ENCODE results near the gene ELK3.

Gene ELK3

GRCh38 chr12:96265400-96265799 is 71.2 kb downstream of the ELK3 start:
- DNase-seq (ENCODE audit: low spot score), result no peak
- Histone ChIP-seq H3K23ac (ENCODE audit: low read depth, low read length, poor library complexity) (no peak overlapping the region), H3K27ac (replicated peaks; ENCODE audit: low read length) (no peak overlapping the region), H3K9me3 (replicated peaks in 1 of 2; ENCODE audit: control insufficient read depth in 2 of 2, insufficient read depth in 1 of 2, low read depth in 1 of 2, low read length in 2 of 2) (no peaks in the 10 kb centered on the region), H3K18ac (ENCODE audit: low read length) (no peak overlapping the region), H3K4ac (ENCODE audit: low read length) (no peak overlapping the region), H3K9ac (ENCODE audit: low read depth, low read length, poor library complexity) (no peak overlapping the region), H2BK5ac (ENCODE audit: low read length) (no peak overlapping the region), H2AFZ (ENCODE audit: low read length) (no peak overlapping the region), H3K27me3 (ENCODE audit: control insufficient read depth in 3 of 3, insufficient read depth in 3 of 3, low read depth in 1 of 3, low read length in 3 of 3) (no peaks in the 10 kb centered on the region), H3K36me3 (replicated peaks in 1 of 2; ENCODE audit: control insufficient read depth in 2 of 2, insufficient read depth in 2 of 2, low read length in 2 of 2) (peaks cover 0 to 83% of the 10 kb centered on the region in 2 donors), H3K14ac (ENCODE audit: low read length) (no peak overlapping the region), H2AK5ac (ENCODE audit: low read depth, low read length) (no peak overlapping the region), H3K4me3 (ENCODE audit: low read length in 2 of 2) (no peak overlapping the region), H2BK120ac (ENCODE audit: low read depth, low read length) (no peak overlapping the region), H3K4me2 (ENCODE audit: insufficient read depth, low read length, poor library complexity, severe bottlenecking) (no peak overlapping the region), H2BK12ac (ENCODE audit: low read length) (no peak overlapping the region), H4K8ac (ENCODE audit: low read depth, low read length) (no peak overlapping the region), H2BK15ac (ENCODE audit: low read length) (no peak overlapping the region), H3K79me1 (ENCODE audit: low read depth, low read length) (no peaks in the 10 kb centered on the region), H3K4me1 (ENCODE audit: control insufficient read depth in 2 of 2, insufficient read depth in 1 of 2, low read depth in 1 of 2, low read length in 2 of 2) (no peaks in the 10 kb centered on the region), H4K91ac (ENCODE audit: low read depth, low read length, poor library complexity) (no peak overlapping the region)
- WGBS, 2 donors (ENCODE audit: extremely low coverage in 2 of 2, insufficient read length in 2 of 2, insufficient replicate concordance in 1 of 2), result no CpG with 5 or more reads among the region's 2 CpGs

- no CpG with 5 or more reads among the region's 1 CpG for WGBS, 2 donors (ENCODE audit: extremely low coverage in 2 of 2, insufficient read length in 2 of 2, insufficient replicate concordance in 1 of 2)
- Histone ChIP-seq H2BK5ac (ENCODE audit: low read length) (no peak overlapping the region), H3K36me3 (replicated peaks in 1 of 2; ENCODE audit: control insufficient read depth in 2 of 2, insufficient read depth in 2 of 2, low read length in 2 of 2) (peaks cover 0 to 80% of the 10 kb centered on the region in 2 donors)
Observed at GRCh38 chr12:96265836-96266235, 71.7 kb downstream of the ELK3 start.

GRCh38 chr12:96266238-96266637 is 72.1 kb downstream of the ELK3 start:
- Histone ChIP-seq H3K27ac (replicated peaks; ENCODE audit: low read length) (no peak overlapping the region), H3K4me1 (ENCODE audit: control insufficient read depth in 2 of 2, insufficient read depth in 1 of 2, low read depth in 1 of 2, low read length in 2 of 2) (no peaks in the 10 kb centered on the region), H4K8ac (ENCODE audit: low read depth, low read length) (no peak overlapping the region), H2BK120ac (ENCODE audit: low read depth, low read length) (no peak overlapping the region), H3K27me3 (ENCODE audit: control insufficient read depth in 3 of 3, insufficient read depth in 3 of 3, low read depth in 1 of 3, low read length in 3 of 3) (no peaks in the 10 kb centered on the region), H2AFZ (ENCODE audit: low read length) (no peak overlapping the region), H2AK5ac (ENCODE audit: low read depth, low read length) (no peak overlapping the region), H3K4me3 (ENCODE audit: low read length in 2 of 2) (no peak overlapping the region), H2BK5ac (ENCODE audit: low read length) (no peak overlapping the region), H2BK15ac (ENCODE audit: low read length) (no peak overlapping the region), H2BK12ac (ENCODE audit: low read length) (no peak overlapping the region), H3K4ac (ENCODE audit: low read length) (no peak overlapping the region), H3K9ac (ENCODE audit: low read depth, low read length, poor library complexity) (no peak overlapping the region), H3K4me2 (ENCODE audit: insufficient read depth, low read length, poor library complexity, severe bottlenecking) (no peak overlapping the region), H4K91ac (ENCODE audit: low read depth, low read length, poor library complexity) (no peak overlapping the region), H3K79me1 (ENCODE audit: low read depth, low read length) (no peaks in the 10 kb centered on the region), H3K36me3 (replicated peaks in 1 of 2; ENCODE audit: control insufficient read depth in 2 of 2, insufficient read depth in 2 of 2, low read length in 2 of 2) (peaks cover 0 to 80% of the 10 kb centered on the region in 2 donors), H3K9me3 (replicated peaks in 1 of 2; ENCODE audit: control insufficient read depth in 2 of 2, insufficient read depth in 1 of 2, low read depth in 1 of 2, low read length in 2 of 2) (no peaks in the 10 kb centered on the region), H3K23ac (ENCODE audit: low read depth, low read length, poor library complexity) (no peak overlapping the region), H3K14ac (ENCODE audit: low read length) (no peak overlapping the region), H3K18ac (ENCODE audit: low read length) (no peak overlapping the region)
- no peak for DNase-seq (ENCODE audit: low spot score)
- no CpG with 5 or more reads among the region's 2 CpGs for WGBS, 2 donors (ENCODE audit: extremely low coverage in 2 of 2, insufficient read length in 2 of 2, insufficient replicate concordance in 1 of 2)

More at GRCh38 chr12:96265836-96266235, 71.7 kb downstream of the ELK3 start:
- Histone ChIP-seq H4K8ac (ENCODE audit: low read depth, low read length) (no peak overlapping the region), H3K27ac (replicated peaks; ENCODE audit: low read length) (no peak overlapping the region), H3K4me2 (ENCODE audit: insufficient read depth, low read length, poor library complexity, severe bottlenecking) (no peak overlapping the region), H2BK15ac (ENCODE audit: low read length) (no peak overlapping the region), H2AK5ac (ENCODE audit: low read depth, low read length) (no peak overlapping the region), H2BK120ac (ENCODE audit: low read depth, low read length) (no peak overlapping the region), H3K23ac (ENCODE audit: low read depth, low read length, poor library complexity) (no peak overlapping the region), H3K9ac (ENCODE audit: low read depth, low read length, poor library complexity) (no peak overlapping the region), H2AFZ (ENCODE audit: low read length) (no peak overlapping the region), H3K4me3 (ENCODE audit: low read length in 2 of 2) (no peak overlapping the region), H3K4me1 (ENCODE audit: control insufficient read depth in 2 of 2, insufficient read depth in 1 of 2, low read depth in 1 of 2, low read length in 2 of 2) (no peaks in the 10 kb centered on the region), H3K4ac (ENCODE audit: low read length) (no peak overlapping the region), H2BK12ac (ENCODE audit: low read length) (no peak overlapping the region), H3K79me1 (ENCODE audit: low read depth, low read length) (no peaks in the 10 kb centered on the region), H3K9me3 (replicated peaks in 1 of 2; ENCODE audit: control insufficient read depth in 2 of 2, insufficient read depth in 1 of 2, low read depth in 1 of 2, low read length in 2 of 2) (no peaks in the 10 kb centered on the region), H4K91ac (ENCODE audit: low read depth, low read length, poor library complexity) (no peak overlapping the region), H3K14ac (ENCODE audit: low read length) (no peak overlapping the region), H3K18ac (ENCODE audit: low read length) (no peak overlapping the region), H3K27me3 (ENCODE audit: control insufficient read depth in 3 of 3, insufficient read depth in 3 of 3, low read depth in 1 of 3, low read length in 3 of 3) (no peaks in the 10 kb centered on the region)
- no peak for DNase-seq (ENCODE audit: low spot score)

GRCh38 chr12:96271469-96272199 is 77.5 kb downstream of the ELK3 start:
- H4K8ac ChIP-seq (ENCODE audit: low read depth, low read length), result no peak overlapping the region
- no peaks in the 10 kb centered on the region for H3K79me1 ChIP-seq (ENCODE audit: low read depth, low read length)
- H2BK120ac ChIP-seq (ENCODE audit: low read depth, low read length), result no peak overlapping the region
- no peaks in the 10 kb centered on the region for H3K27me3 ChIP-seq (ENCODE audit: control insufficient read depth in 3 of 3, insufficient read depth in 3 of 3, low read depth in 1 of 3, low read length in 3 of 3)
- H3K4ac ChIP-seq (ENCODE audit: low read length), result no peak overlapping the region
- no peak for DNase-seq (ENCODE audit: low spot score)
- no peak overlapping the region for H2BK5ac ChIP-seq (ENCODE audit: low read length)
- no peaks in the 10 kb centered on the region for H3K9me3 ChIP-seq (replicated peaks in 1 of 2; ENCODE audit: control insufficient read depth in 2 of 2, insufficient read depth in 1 of 2, low read depth in 1 of 2, low read length in 2 of 2)
- H4K91ac ChIP-seq (ENCODE audit: low read depth, low read length, poor library complexity), result no peak overlapping the region
- no peak overlapping the region for H3K14ac ChIP-seq (ENCODE audit: low read length)
- H2BK12ac ChIP-seq (ENCODE audit: low read length), result no peak overlapping the region
- no peak overlapping the region for H3K27ac ChIP-seq (replicated peaks; ENCODE audit: low read length)
- peaks cover 0 to 55% of the 10 kb centered on the region in 2 donors for H3K36me3 ChIP-seq (replicated peaks in 1 of 2; ENCODE audit: control insufficient read depth in 2 of 2, insufficient read depth in 2 of 2, low read length in 2 of 2)
- no peak overlapping the region for H2BK15ac ChIP-seq (ENCODE audit: low read length)
- no peak overlapping the region for H3K23ac ChIP-seq (ENCODE audit: low read depth, low read length, poor library complexity)
- no peak overlapping the region for H3K18ac ChIP-seq (ENCODE audit: low read length)
- H3K9ac ChIP-seq (ENCODE audit: low read depth, low read length, poor library complexity), result no peak overlapping the region
- no peak overlapping the region for H3K4me3 ChIP-seq (ENCODE audit: low read length in 2 of 2)
- H2AK5ac ChIP-seq (ENCODE audit: low read depth, low read length), result no peak overlapping the region
- no peaks in the 10 kb centered on the region for H3K4me1 ChIP-seq (ENCODE audit: control insufficient read depth in 2 of 2, insufficient read depth in 1 of 2, low read depth in 1 of 2, low read length in 2 of 2)
- no peak overlapping the region for H3K4me2 ChIP-seq (ENCODE audit: insufficient read depth, low read length, poor library complexity, severe bottlenecking)
- no peak overlapping the region for H2AFZ ChIP-seq (ENCODE audit: low read length)
- 100% methylated on average over 1 of the region's 8 CpGs; no CpG with 5 or more reads in 1 of the 2 donors for WGBS, 2 donors (ENCODE audit: extremely low coverage in 2 of 2, insufficient read length in 2 of 2, insufficient replicate concordance in 1 of 2)

All from neuronal stem cell (in vitro differentiated cells).